ENCODE measurements around the gene CMTM3. TPM values are rescaled to one million over a fixed set of nuclear protein-coding genes. Genes with fewer than 3 reads are reported as not detected.

The CMTM3 gene
- 71.0 to 78.0 TPM (median 76.7 TPM) in 5 replicates for total RNA-seq (2022; extraction: Qiagen RNA extraction; ENCODE audit: low read depth)

GRCh38 chr16:66604376-66605176 lies at the start of gene CMTM3:
Gene CMTM3, plus strand, starts transcription at chr16:66604704. Its CDS starts 102 bp downstream, at chr16:66604806.

GRCh38 chr16:66566051-66566901 lies 38.2 kb upstream of the CMTM3 start, which contains the start of gene CMTM1:
Gene CMTM1, plus strand, starts transcription at chr16:66566439. Its CDS starts 75 bp downstream, at chr16:66566514.

GRCh38 chr16:66578651-66579531 lies 25.6 kb upstream of the CMTM3 start, which contains the start of gene CMTM2:
Gene CMTM2, plus strand, starts transcription at chr16:66579463. Its CDS starts 145 bp downstream, at chr16:66579608.

Other genes starting within 250 kb of the CMTM3 start
- gene CDH5, start 238.0 kb upstream of the CMTM3 start, total RNA-seq (2022; extraction: Qiagen RNA extraction; ENCODE audit: low read depth) = 0.18 to 0.35 TPM (median 0.28 TPM) in 5 replicates
- 2.6 to 4.4 TPM (median 2.9 TPM) in 5 replicates for gene BEAN1, start 177.4 kb upstream of the CMTM3 start, total RNA-seq (2022; extraction: Qiagen RNA extraction; ENCODE audit: low read depth)
- 15.7 to 18.1 TPM (median 16.5 TPM) in 5 replicates for gene TK2, start 54.6 kb upstream of the CMTM3 start, total RNA-seq (2022; extraction: Qiagen RNA extraction; ENCODE audit: low read depth)
- 62.5 to 69.8 TPM (median 66.3 TPM) in 5 replicates for gene CKLF, start 52.1 kb upstream of the CMTM3 start, total RNA-seq (2022; extraction: Qiagen RNA extraction; ENCODE audit: low read depth)
- gene CMTM1, start 38.3 kb upstream of the CMTM3 start, total RNA-seq (2022; extraction: Qiagen RNA extraction; ENCODE audit: low read depth) = 0.52 to 1.9 TPM (median 1.3 TPM) in 5 replicates
- gene CMTM2, start 25.2 kb upstream of the CMTM3 start, total RNA-seq (2022; extraction: Qiagen RNA extraction; ENCODE audit: low read depth) = not detected in 5 replicates
- gene CMTM4, start 92.0 kb downstream of the CMTM3 start, total RNA-seq (2022; extraction: Qiagen RNA extraction; ENCODE audit: low read depth) = 23.9 to 40.7 TPM (median 34.9 TPM) in 5 replicates
- 47.0 to 57.1 TPM (median 56.7 TPM) in 5 replicates for gene DYNC1LI2, start 146.9 kb downstream of the CMTM3 start, total RNA-seq (2022; extraction: Qiagen RNA extraction; ENCODE audit: low read depth)
- gene TERB1, start 196.9 kb downstream of the CMTM3 start, total RNA-seq (2022; extraction: Qiagen RNA extraction; ENCODE audit: low read depth) = 0.03 to 0.17 TPM in 2 of 5 replicates, not detected in the others
- gene NAE1, start 226.3 kb downstream of the CMTM3 start, total RNA-seq (2022; extraction: Qiagen RNA extraction; ENCODE audit: low read depth) = 66.3 to 74.9 TPM (median 71.6 TPM) in 5 replicates
- 0.05 to 0.08 TPM in 2 of 5 replicates, not detected in the others for gene CA7, start 239.7 kb downstream of the CMTM3 start, total RNA-seq (2022; extraction: Qiagen RNA extraction; ENCODE audit: low read depth)

All from A549 treated with DMSO at 1 μM for 4 hours (cell line).